DND-41 (cell line): ENCODE results near the gene GOLGA6L7.
"Not testable (repeated sequence)": the region's sequence is repeated elsewhere in the genome, so short reads cannot be mapped to it uniquely, and the experiment has no call there.

ENCODE experiments used
- CTCF ChIP-seq: IDR thresholded peaks from 2 replicates; pipeline ENCODE4 v1.5.1; 2012; ENCODE audit warnings: borderline replicate concordance, low read length, moderate library complexity, mild to moderate bottlenecking; ENCODE audit not compliant: poor library complexity, severe bottlenecking; ENCODE audit errors: extremely low read depth
- EZH2 ChIP-seq: IDR thresholded peaks from 3 replicates; pipeline ENCODE4 v1.6.1; 2012; ENCODE audit warnings: borderline replicate concordance, low read depth, mild to moderate bottlenecking, moderate library complexity, low read length, inconsistent platforms; ENCODE audit not compliant: severe bottlenecking

GRCh38 chr15:28890291-28890690 lies 41.8 kb upstream of the GOLGA6L7 start:
- not testable (repeated sequence) for TF ChIP-seq CTCF, EZH2
